ENCODE data around the gene MTUS2.

DNA sequence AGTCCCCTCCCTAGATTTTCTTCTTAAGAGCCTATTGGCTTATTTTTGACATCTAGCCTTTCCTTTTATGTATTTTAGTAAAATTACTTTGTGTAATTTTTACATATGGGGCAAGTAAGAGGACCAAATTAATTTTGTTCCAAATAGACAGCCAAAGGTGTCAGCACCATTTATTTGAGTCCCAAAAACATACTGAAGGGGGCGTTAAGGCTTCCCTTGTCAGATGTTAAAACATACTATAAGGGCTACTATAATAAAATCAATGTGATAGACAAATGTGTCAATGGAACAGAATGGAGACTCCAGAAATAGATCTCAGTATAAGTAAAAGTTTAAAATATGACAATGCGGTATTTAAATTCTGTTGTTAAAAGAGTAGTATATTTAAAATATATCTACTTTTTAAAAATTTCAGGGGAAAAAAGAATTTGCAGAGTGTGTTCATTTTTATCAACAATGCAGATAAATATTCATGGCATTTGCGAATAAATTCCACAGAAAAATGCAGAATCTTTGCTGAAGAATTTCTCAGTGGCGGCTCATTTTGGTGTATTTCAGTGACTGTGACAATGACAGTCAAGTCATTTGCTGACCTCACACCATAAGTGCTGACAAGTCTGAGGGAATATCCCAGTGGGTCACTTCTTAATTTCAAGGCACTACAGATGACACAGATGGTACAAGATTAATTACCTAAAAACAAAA is 133.7 kb downstream of the MTUS2 start:
- TF ChIP-seq CTCF (IDR thresholded peaks at IDR 0.05; ENCODE audit: poor library complexity) (no peak), EZH2 (IDR thresholded peaks at IDR 0.05; ENCODE audit: borderline replicate concordance) (no peak)

Measured in hepatocyte (in vitro differentiated cells).